NCI-H1105 treated with DMSO at 0.1 percent for 48 hours (cell line): ENCODE data around the gene ATXN3L.

Experiments
- DNase-seq: peaks from one replicate; lab custom pipeline; 2025; lab: John Stamatoyannopoulos, UW

The ATXN3L gene

GRCh38 chrX:13319953-13320352 lies at the start of gene ATXN3L:
TSS of gene ATXN3L (minus strand) at chrX:13320053. CDS start at chrX:13319934, 119 bp downstream.
- DNase-seq, result no peak

GRCh38 chrX:13369256-13370030 lies 49.6 kb upstream of the ATXN3L start:
- DNase-seq, result peak; percentile 77

- DNase-seq, result no peak
These were observed 48.1 kb upstream of the ATXN3L start for GRCh38 chrX:13367950-13368349.

- no peak for DNase-seq
These were observed 46.8 kb upstream of the ATXN3L start for GRCh38 chrX:13366698-13367097.

- DNase-seq, result no peak
These were observed 45.3 kb upstream of the ATXN3L start for GRCh38 chrX:13365161-13365560.

GRCh38 chrX:13364230-13364857 lies 44.5 kb upstream of the ATXN3L start:
- DNase-seq, result peak; percentile 36

GRCh38 chrX:13360146-13360545 lies 40.3 kb upstream of the ATXN3L start:
- DNase-seq, result peak; percentile 47

GRCh38 chrX:13357925-13358324 lies 38.1 kb upstream of the ATXN3L start:
- DNase-seq, result peak; percentile 72

GRCh38 chrX:13346646-13347045 lies 26.8 kb upstream of the ATXN3L start:
- peak; percentile 6 for DNase-seq

- DNase-seq, result no peak
These were observed 25.6 kb upstream of the ATXN3L start for GRCh38 chrX:13345438-13345837.

GRCh38 chrX:13345037-13345436 lies 25.2 kb upstream of the ATXN3L start:
- no peak for DNase-seq

- no peak for DNase-seq
These were observed 21.7 kb upstream of the ATXN3L start for GRCh38 chrX:13341491-13342101.

- DNase-seq, result no peak
These were observed 20.4 kb upstream of the ATXN3L start for GRCh38 chrX:13340182-13340791.

GRCh38 chrX:13339607-13340006 lies 19.8 kb upstream of the ATXN3L start:
- no peak for DNase-seq

- no peak for DNase-seq
These were observed 19.2 kb upstream of the ATXN3L start for GRCh38 chrX:13338996-13339515.

- no peak for DNase-seq
These were observed 14.6 kb upstream of the ATXN3L start for GRCh38 chrX:13334491-13334890.

- no peak for DNase-seq
These were observed 10.6 kb upstream of the ATXN3L start for GRCh38 chrX:13330446-13330845.

- DNase-seq, result no peak
These were observed 7.8 kb upstream of the ATXN3L start for GRCh38 chrX:13327666-13328065.

- DNase-seq, result no peak
These were observed 3.4 kb upstream of the ATXN3L start for GRCh38 chrX:13323241-13323640.

- no peak for DNase-seq
These were observed 2.5 kb downstream of the ATXN3L start for GRCh38 chrX:13317366-13317765.

- no peak for DNase-seq
These were observed 8.3 kb downstream of the ATXN3L start for GRCh38 chrX:13311560-13311959.

GRCh38 chrX:13309631-13310030 lies 10.2 kb downstream of the ATXN3L start:
- no peak for DNase-seq

GRCh38 chrX:13307041-13307440 lies 12.8 kb downstream of the ATXN3L start:
- DNase-seq, result no peak
